Suprapubic skin (tissue), 3 donors: ENCODE data around the gene PRKN.

ENCODE experiments used
- POLR2A ChIP-seq, 2 donors: fragments of 450-650 bp; IDR thresholded peaks; one replicate each; pipeline ENCODE4 v1.6.1; 2017; ENCODE audit warnings: antibody characterized with exemption in 2 of 2, mild to moderate bottlenecking in 2 of 2, moderate library complexity in 2 of 2
- TF ChIP-seq, protein P1 (sequence below), 2 donors: fragments of 200-600 bp in 1 of 2; fragments of 450-650 bp in 1 of 2; sonication (generic) in 1 of 2; IDR thresholded peaks; one replicate each; pipeline ENCODE4 v1.5.1; 2016 to 2019; ENCODE audit warnings: antibody characterized with exemption in 2 of 2, mild to moderate bottlenecking in 1 of 2, moderate library complexity in 1 of 2

DNA sequence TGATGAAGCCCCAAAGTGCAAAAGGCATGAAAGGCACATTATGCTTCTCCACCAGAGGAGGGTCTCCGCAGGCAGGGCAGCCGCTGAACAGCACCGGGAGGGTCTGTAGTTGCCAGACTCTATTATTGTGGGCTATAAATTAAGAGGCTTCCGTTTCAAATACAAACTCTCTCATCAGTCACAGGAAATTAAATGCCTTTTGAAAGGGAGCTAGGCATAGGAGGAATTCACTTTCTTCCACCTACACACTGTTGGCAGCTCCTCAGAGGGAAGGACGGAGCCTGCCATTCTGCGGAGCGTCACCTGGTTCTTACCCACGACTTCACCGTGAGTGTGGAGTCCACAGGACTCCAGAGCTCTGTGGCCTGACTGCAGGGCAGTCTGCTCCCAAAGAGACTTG lies 1312.9 kb downstream of the PRKN start:
- TF ChIP-seq, protein P1, sequence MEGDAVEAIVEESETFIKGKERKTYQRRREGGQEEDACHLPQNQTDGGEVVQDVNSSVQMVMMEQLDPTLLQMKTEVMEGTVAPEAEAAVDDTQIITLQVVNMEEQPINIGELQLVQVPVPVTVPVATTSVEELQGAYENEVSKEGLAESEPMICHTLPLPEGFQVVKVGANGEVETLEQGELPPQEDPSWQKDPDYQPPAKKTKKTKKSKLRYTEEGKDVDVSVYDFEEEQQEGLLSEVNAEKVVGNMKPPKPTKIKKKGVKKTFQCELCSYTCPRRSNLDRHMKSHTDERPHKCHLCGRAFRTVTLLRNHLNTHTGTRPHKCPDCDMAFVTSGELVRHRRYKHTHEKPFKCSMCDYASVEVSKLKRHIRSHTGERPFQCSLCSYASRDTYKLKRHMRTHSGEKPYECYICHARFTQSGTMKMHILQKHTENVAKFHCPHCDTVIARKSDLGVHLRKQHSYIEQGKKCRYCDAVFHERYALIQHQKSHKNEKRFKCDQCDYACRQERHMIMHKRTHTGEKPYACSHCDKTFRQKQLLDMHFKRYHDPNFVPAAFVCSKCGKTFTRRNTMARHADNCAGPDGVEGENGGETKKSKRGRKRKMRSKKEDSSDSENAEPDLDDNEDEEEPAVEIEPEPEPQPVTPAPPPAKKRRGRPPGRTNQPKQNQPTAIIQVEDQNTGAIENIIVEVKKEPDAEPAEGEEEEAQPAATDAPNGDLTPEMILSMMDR (IDR thresholded peaks at IDR 0.05), result no peak
- TF ChIP-seq POLR2A (IDR thresholded peaks at IDR 0.05), result no peak
